HS-5 (cell line): ENCODE results near the gene CIBAR2.

Source experiments
- DNase-seq: peaks from one replicate; pipeline ENCODE4 v3.0.0-alpha.2; 2012; ENCODE audit warnings: low read depth

Gene CIBAR2

GRCh38 chr16:85083051-85083639, 29.1 kb downstream of the CIBAR2 start:
- DNase-seq = no peak

- no peak for DNase-seq
These were observed 29.9 kb downstream of the CIBAR2 start for GRCh38 chr16:85082173-85083050.

- no peak for DNase-seq
These were observed 30.5 kb downstream of the CIBAR2 start for GRCh38 chr16:85081765-85082164.

GRCh38 chr16:85081038-85081437, 31.2 kb downstream of the CIBAR2 start:
- no peak for DNase-seq

- DNase-seq = no peak
These were observed 32.3 kb downstream of the CIBAR2 start for GRCh38 chr16:85079785-85080570.

- no peak for DNase-seq
These were observed 33.3 kb downstream of the CIBAR2 start for GRCh38 chr16:85078952-85079351.

- no peak for DNase-seq
These were observed 34.0 kb downstream of the CIBAR2 start for GRCh38 chr16:85078226-85078625.

- DNase-seq = no peak
These were observed 34.6 kb downstream of the CIBAR2 start for GRCh38 chr16:85077576-85078125.

GRCh38 chr16:85077039-85077438, 35.2 kb downstream of the CIBAR2 start:
- DNase-seq = no peak

GRCh38 chr16:85075236-85075924, 36.9 kb downstream of the CIBAR2 start:
- no peak for DNase-seq

- DNase-seq = no peak
These were observed 37.9 kb downstream of the CIBAR2 start for GRCh38 chr16:85074225-85074914.

- DNase-seq = no peak
These were observed 39.3 kb downstream of the CIBAR2 start for GRCh38 chr16:85072947-85073346.

GRCh38 chr16:85072076-85072860, 40.0 kb downstream of the CIBAR2 start:
- DNase-seq = no peak

GRCh38 chr16:85069171-85069570, 43.1 kb downstream of the CIBAR2 start:
- DNase-seq = no peak

GRCh38 chr16:85068746-85069145, 43.5 kb downstream of the CIBAR2 start:
- no peak for DNase-seq

- no peak for DNase-seq
These were observed 44.8 kb downstream of the CIBAR2 start for GRCh38 chr16:85067426-85067825.

- DNase-seq = no peak
These were observed 45.2 kb downstream of the CIBAR2 start for GRCh38 chr16:85067024-85067423.

GRCh38 chr16:85066346-85066885, 45.9 kb downstream of the CIBAR2 start:
- DNase-seq = no peak

GRCh38 chr16:85065099-85065498, 47.2 kb downstream of the CIBAR2 start:
- no peak for DNase-seq

- DNase-seq = no peak
These were observed 48.1 kb downstream of the CIBAR2 start for GRCh38 chr16:85064186-85064585.
